Type B pancreatic cell (in vitro differentiated cells): ENCODE results near the gene BNIP3. TPM values are rescaled to one million over a fixed set of nuclear protein-coding genes. Genes with fewer than 3 reads are reported as not detected.

Source experiments
- DNase-seq: peaks from one replicate; pipeline ENCODE4 v3.0.0; 2021; ENCODE audit warnings: mixed read lengths; ENCODE audit not compliant: unreplicated experiment; ENCODE audit errors: extremely low spot score
- H3K27ac Mint-ChIP-seq: 2 replicates; pipeline ENCODE4 v1.8.0; 2021; ENCODE audit warnings: mild to moderate bottlenecking, mixed read lengths
- H3K27me3 Mint-ChIP-seq: 2 replicates; pipeline ENCODE4 v1.8.0; 2021; ENCODE audit warnings: mixed read lengths
- H3K36me3 Mint-ChIP-seq: 2 replicates; pipeline ENCODE4 v1.8.0; 2021; ENCODE audit warnings: mixed read lengths
- H3K4me1 Mint-ChIP-seq: one replicate; pipeline ENCODE4 v1.8.0; 2021; ENCODE audit warnings: mixed read lengths; ENCODE audit not compliant: unreplicated experiment
- H3K4me3 Mint-ChIP-seq: 2 replicates; pipeline ENCODE4 v1.8.0; 2021; ENCODE audit warnings: mild to moderate bottlenecking, mixed read lengths
- H3K9me3 Mint-ChIP-seq: 2 replicates; pipeline ENCODE4 v1.8.0; 2021; ENCODE audit warnings: mixed read lengths
- CTCF ChIP-seq: fragments of 200-600 bp; sonication (generic); conservative IDR thresholded peaks from 2 replicates; pipeline ENCODE4 v1.5.0; 2021; ENCODE audit warnings: antibody characterized with exemption, mild to moderate bottlenecking
- total RNA-seq: library from RNA; stranded (reverse); gene quantifications from 2 replicates; pipeline ENCODE4 v1.2.1, GENCODE V29; 2021; ENCODE audit warnings: low replicate concordance

Gene BNIP3
- total RNA-seq, 1 donor from 2014 or later: 30.2 TPM

GRCh38 chr10:132001238-132001972 is 19.7 kb upstream of the BNIP3 start:
- H3K4me3 Mint-ChIP-seq: no peak overlapping the region
- TF ChIP-seq CTCF: no peak
- no peaks in the 10 kb centered on the region for H3K36me3 Mint-ChIP-seq
- H3K27me3 Mint-ChIP-seq: peaks cover 7% of the 10 kb centered on the region
- peaks cover 23% of the 10 kb centered on the region for H3K4me1 Mint-ChIP-seq
- no peak overlapping the region for H3K27ac Mint-ChIP-seq
- H3K9me3 Mint-ChIP-seq: no peaks in the 10 kb centered on the region
- DNase-seq: no peak

GRCh38 chr10:131998845-131999681 is 17.3 kb upstream of the BNIP3 start:
- H3K36me3 Mint-ChIP-seq: no peaks in the 10 kb centered on the region
- peaks cover 23% of the 10 kb centered on the region for H3K4me1 Mint-ChIP-seq

GRCh38 chr10:131998050-131998844 is 16.5 kb upstream of the BNIP3 start:
- Mint-ChIP-seq H3K4me3 (peak overlapping the region; percentile 49), H3K27ac (peak overlapping the region; percentile 70), H3K9me3 (no peaks in the 10 kb centered on the region), H3K4me1 (peaks cover 23% of the 10 kb centered on the region), H3K36me3 (no peaks in the 10 kb centered on the region), H3K27me3 (peaks cover 10% of the 10 kb centered on the region)
- DNase-seq: no peak
- no peak for TF ChIP-seq CTCF

More at GRCh38 chr10:131998845-131999681, 17.3 kb upstream of the BNIP3 start:
- no peaks in the 10 kb centered on the region for H3K9me3 Mint-ChIP-seq
- H3K27ac Mint-ChIP-seq: peak overlapping the region; percentile 70
- H3K4me3 Mint-ChIP-seq: no peak overlapping the region
- peaks cover 7% of the 10 kb centered on the region for H3K27me3 Mint-ChIP-seq
- no peak for DNase-seq
- TF ChIP-seq CTCF: no peak

GRCh38 chr10:131997366-131998049 is 15.8 kb upstream of the BNIP3 start:
- Mint-ChIP-seq H3K4me1 (peaks cover 23% of the 10 kb centered on the region), H3K36me3 (no peaks in the 10 kb centered on the region), H3K4me3 (peak overlapping the region; percentile 49), H3K27me3 (peaks cover 14% of the 10 kb centered on the region), H3K9me3 (no peaks in the 10 kb centered on the region), H3K27ac (peak overlapping the region; percentile 70)
- DNase-seq: no peak
- TF ChIP-seq CTCF: no peak
